NCI-H526 treated with DMSO at 0.1 percent for 48 hours (cell line): ENCODE measurements around the gene CKAP5.

Source experiments
- DNase-seq: peaks from one replicate; lab custom pipeline; 2025; lab: John Stamatoyannopoulos, UW

Gene CKAP5

GRCh38 chr11:46845740-46846509, at the start of gene CKAP5:
Gene CKAP5 (minus strand): TSS chr11:46846280. CDS start chr11:46821231, 25,049 bp downstream.
- DNase-seq, result peak; percentile 90

- no peak for DNase-seq
Observed at GRCh38 chr11:46895821-46896220, 49.7 kb upstream of the CKAP5 start.

GRCh38 chr11:46894961-46895360, 48.9 kb upstream of the CKAP5 start:
- no peak for DNase-seq

GRCh38 chr11:46894506-46894905, 48.4 kb upstream of the CKAP5 start:
- DNase-seq, result no peak

- no peak for DNase-seq
Observed at GRCh38 chr11:46892838-46893237, 46.8 kb upstream of the CKAP5 start.

GRCh38 chr11:46892109-46892508, 46.0 kb upstream of the CKAP5 start:
- DNase-seq, result no peak

GRCh38 chr11:46890665-46891064, 44.6 kb upstream of the CKAP5 start:
- DNase-seq, result no peak

- DNase-seq, result peak; percentile 59
Observed at GRCh38 chr11:46889689-46890475, 43.8 kb upstream of the CKAP5 start.

GRCh38 chr11:46889251-46889650, 43.2 kb upstream of the CKAP5 start:
- DNase-seq, result no peak

- DNase-seq, result no peak
Observed at GRCh38 chr11:46888636-46889035, 42.6 kb upstream of the CKAP5 start.

GRCh38 chr11:46886211-46886610, 40.1 kb upstream of the CKAP5 start:
- no peak for DNase-seq

GRCh38 chr11:46879056-46879585, 33.0 kb upstream of the CKAP5 start:
- no peak for DNase-seq

GRCh38 chr11:46877580-46877979, 31.5 kb upstream of the CKAP5 start:
- no peak for DNase-seq

- no peak for DNase-seq
Observed at GRCh38 chr11:46876471-46876870, 30.4 kb upstream of the CKAP5 start.

- no peak for DNase-seq
Observed at GRCh38 chr11:46874586-46874985, 28.5 kb upstream of the CKAP5 start.

GRCh38 chr11:46868912-46869311, 22.8 kb upstream of the CKAP5 start:
- DNase-seq, result no peak

GRCh38 chr11:46865340-46865739, 19.3 kb upstream of the CKAP5 start:
- no peak for DNase-seq

- DNase-seq, result no peak
Observed at GRCh38 chr11:46860218-46860617, 14.1 kb upstream of the CKAP5 start.

- DNase-seq, result no peak
Observed at GRCh38 chr11:46858920-46859546, 13.0 kb upstream of the CKAP5 start.

- no peak for DNase-seq
Observed at GRCh38 chr11:46857666-46858065, 11.6 kb upstream of the CKAP5 start.

GRCh38 chr11:46856605-46857343, 10.7 kb upstream of the CKAP5 start:
- DNase-seq, result no peak

GRCh38 chr11:46855863-46856262, 9.8 kb upstream of the CKAP5 start:
- no peak for DNase-seq
